Chondrocyte (in vitro differentiated cells): ENCODE measurements around the gene OR51B4. TPM values are rescaled to one million over a fixed set of nuclear protein-coding genes. Genes with fewer than 3 reads are reported as not detected.

Experiments used
- DNase-seq: peaks from one replicate; pipeline ENCODE4 v3.0.0; 2021; ENCODE audit warnings: mixed read lengths, low spot score
- H3K27ac Mint-ChIP-seq: one replicate; pipeline ENCODE4 v1.8.0; 2021; ENCODE audit warnings: mild to moderate bottlenecking, moderate library complexity, mixed read lengths; ENCODE audit not compliant: unreplicated experiment
- H3K27me3 Mint-ChIP-seq: 2 replicates; pipeline ENCODE4 v1.8.0; 2021; ENCODE audit warnings: low read depth, mixed read lengths
- H3K36me3 Mint-ChIP-seq: 2 replicates; pipeline ENCODE4 v1.8.0; 2021; ENCODE audit warnings: low read depth, mixed read lengths
- H3K4me1 Mint-ChIP-seq: 2 replicates; pipeline ENCODE4 v1.8.0; 2021; ENCODE audit warnings: low read depth, mild to moderate bottlenecking, mixed read lengths
- H3K4me3 Mint-ChIP-seq: one replicate; pipeline ENCODE4 v1.8.0; 2021; ENCODE audit warnings: mild to moderate bottlenecking, moderate library complexity, mixed read lengths; ENCODE audit not compliant: unreplicated experiment
- H3K9me3 Mint-ChIP-seq: 2 replicates; pipeline ENCODE4 v1.8.0; 2021; ENCODE audit warnings: low read depth, mixed read lengths
- CTCF ChIP-seq: fragments of 200-600 bp; sonication (generic); IDR thresholded peaks from 2 replicates; pipeline ENCODE4 v1.5.0; 2021; ENCODE audit warnings: antibody characterized with exemption, mild to moderate bottlenecking, moderate library complexity
- total RNA-seq: library from RNA; stranded (reverse); gene quantifications from 3 replicates; pipeline ENCODE4 v1.2.1, GENCODE V29; 2021

The OR51B4 gene
- total RNA-seq, 1 donor from 2014 or later: not detected

GRCh38 chr11:5283882-5284281 is 17.9 kb downstream of the OR51B4 start:
- DNase-seq: no peak
- H3K4me3 Mint-ChIP-seq: no peak overlapping the region
- peaks cover 8% of the 10 kb centered on the region for H3K4me1 Mint-ChIP-seq

GRCh38 chr11:5283086-5283485 is 18.7 kb downstream of the OR51B4 start:
- Mint-ChIP-seq H3K27ac (no peak overlapping the region), H3K36me3 (no peaks in the 10 kb centered on the region), H3K27me3 (no peaks in the 10 kb centered on the region), H3K4me1 (peaks cover 8% of the 10 kb centered on the region), H3K9me3 (no peaks in the 10 kb centered on the region), H3K4me3 (no peak overlapping the region)
- no peak for DNase-seq
- TF ChIP-seq CTCF: no peak

More at GRCh38 chr11:5283882-5284281, 17.9 kb downstream of the OR51B4 start:
- no peak for TF ChIP-seq CTCF
- H3K36me3 Mint-ChIP-seq: no peaks in the 10 kb centered on the region
- H3K9me3 Mint-ChIP-seq: no peaks in the 10 kb centered on the region
- no peak overlapping the region for H3K27ac Mint-ChIP-seq
- no peaks in the 10 kb centered on the region for H3K27me3 Mint-ChIP-seq

GRCh38 chr11:5282628-5283027 is 19.1 kb downstream of the OR51B4 start:
- Mint-ChIP-seq H3K4me3 (no peak overlapping the region), H3K27me3 (no peaks in the 10 kb centered on the region), H3K9me3 (no peaks in the 10 kb centered on the region), H3K4me1 (peaks cover 8% of the 10 kb centered on the region), H3K36me3 (no peaks in the 10 kb centered on the region), H3K27ac (no peak overlapping the region)
- no peak for DNase-seq
- TF ChIP-seq CTCF: no peak

- H3K27ac Mint-ChIP-seq: no peak overlapping the region
- TF ChIP-seq CTCF: no peak
- H3K4me1 Mint-ChIP-seq: peaks cover 8% of the 10 kb centered on the region
- H3K27me3 Mint-ChIP-seq: no peaks in the 10 kb centered on the region
- no peaks in the 10 kb centered on the region for H3K36me3 Mint-ChIP-seq
- no peaks in the 10 kb centered on the region for H3K9me3 Mint-ChIP-seq
- DNase-seq: no peak
- H3K4me3 Mint-ChIP-seq: no peak overlapping the region
These were observed 20.1 kb downstream of the OR51B4 start for GRCh38 chr11:5281596-5281995.

- no peak overlapping the region for H3K4me3 Mint-ChIP-seq
- TF ChIP-seq CTCF: no peak
- no peaks in the 10 kb centered on the region for H3K9me3 Mint-ChIP-seq
- peaks cover 8% of the 10 kb centered on the region for H3K4me1 Mint-ChIP-seq
- DNase-seq: no peak
- H3K27ac Mint-ChIP-seq: peak overlapping the region; percentile 86
- no peaks in the 10 kb centered on the region for H3K27me3 Mint-ChIP-seq
- no peaks in the 10 kb centered on the region for H3K36me3 Mint-ChIP-seq
These were observed 21.1 kb downstream of the OR51B4 start for GRCh38 chr11:5280582-5281102.
